Sigmoid colon (tissue), 7 donors: Measurements from ENCODE around the gene SRSF2. TPM values are rescaled to one million over a fixed set of nuclear protein-coding genes. Genes with fewer than 3 reads are reported as not detected.

ENCODE experiments used
- DNase-seq: peaks from one replicate; pipeline ENCODE4 v3.0.0-alpha.2; 2019
- H3K27ac ChIP-seq, 4 donors: fragments of 200-600 bp; sonication (generic); one replicate each; pipeline ENCODE4 v1.5.1; 2016 to 2019; ENCODE audit warnings: mild to moderate bottlenecking in 1 of 4
- H3K27me3 ChIP-seq, 3 donors: fragments of 200-600 bp; sonication (generic); one replicate each; pipeline ENCODE4 v1.5.1; 2019; ENCODE audit warnings: mild to moderate bottlenecking in 1 of 3
- H3K36me3 ChIP-seq, 4 donors: fragments of 200-600 bp; sonication (generic); one replicate each; pipeline ENCODE4 v1.5.1; 2016 to 2019
- H3K4me1 ChIP-seq, 4 donors: fragments of 200-600 bp; sonication (generic); one replicate each; pipeline ENCODE4 v1.5.1; 2017 to 2019
- H3K4me3 ChIP-seq, 4 donors: fragments of 200-600 bp; sonication (generic); one replicate each; pipeline ENCODE4 v1.5.1; 2017 to 2019; ENCODE audit warnings: mild to moderate bottlenecking in 2 of 4, moderate library complexity in 1 of 4
- H3K9me3 ChIP-seq, 4 donors: fragments of 200-600 bp in 3 of 4; sonication (generic) in 3 of 4; one replicate each; pipeline versions ENCODE4 v1.5.1 to v1.6.1; 2013 to 2019
- EP300 ChIP-seq, 4 donors: sonication (generic); formaldehyde crosslinking; IDR thresholded peaks; one replicate each; pipeline ENCODE4 v1.6.1; 2017; ENCODE audit warnings: antibody characterized with exemption in 4 of 4
- POLR2A ChIP-seq, 2 donors: fragments of 450-650 bp; IDR thresholded peaks; one replicate each; pipeline ENCODE4 v1.6.1; 2016; ENCODE audit warnings: antibody characterized with exemption in 2 of 2, mild to moderate bottlenecking in 2 of 2, moderate library complexity in 2 of 2
- POLR2AphosphoS5 ChIP-seq, 4 donors: sonication (generic); formaldehyde crosslinking; IDR thresholded peaks; one replicate each; pipeline ENCODE4 v1.6.1; 2017; ENCODE audit warnings: antibody characterized with exemption in 4 of 4
- WGBS, 2 donors: extraction: QIAGEN DNeasy Blood & Tissue Kit; methylation state at CpG; one replicate each; pipeline ENCODE4 v1.1.7; 2013; 5-methylcytosine and 5-hydroxymethylcytosine counted together
- intact Hi-C: fragments of 100-400 bp; cut with DNase I; formaldehyde crosslinking; loops from one replicate; pipeline ENCODE4 v1.15.1; 2023
- polyA plus RNA-seq, 3 donors: library from polyadenylated mRNA; stranded (reverse); fragments of 200-250 nt; gene quantifications; one replicate each; pipeline ENCODE4 v1.2.3, GENCODE V29; 2013
- total RNA-seq, 4 donors: library from RNA; depleted of rRNA; stranded (reverse); fragments of >200 nt; gene quantifications; one replicate each; pipeline ENCODE4 v1.1.0, GENCODE V29; 2016
- TF ChIP-seq, protein P1 (sequence below), 4 experiments: fragments of 450-650 bp in 3 of 4; fragments of 200-600 bp in 1 of 4; IDR thresholded peaks; one replicate each; pipeline ENCODE4 v1.5.1; 2016 to 2019; ENCODE audit warnings: antibody characterized with exemption in 4 of 4, mild to moderate bottlenecking in 3 of 4, moderate library complexity in 2 of 4
- donor health status: healthy with polysubstance abuse.
- donor health status: Bipolar disorder and iron deficiency.
- donor health status: healthy.

The SRSF2 gene
- total and polyA plus RNA-seq, 7 donors: 87.9 to 229 (median 126) TPM

DNA sequence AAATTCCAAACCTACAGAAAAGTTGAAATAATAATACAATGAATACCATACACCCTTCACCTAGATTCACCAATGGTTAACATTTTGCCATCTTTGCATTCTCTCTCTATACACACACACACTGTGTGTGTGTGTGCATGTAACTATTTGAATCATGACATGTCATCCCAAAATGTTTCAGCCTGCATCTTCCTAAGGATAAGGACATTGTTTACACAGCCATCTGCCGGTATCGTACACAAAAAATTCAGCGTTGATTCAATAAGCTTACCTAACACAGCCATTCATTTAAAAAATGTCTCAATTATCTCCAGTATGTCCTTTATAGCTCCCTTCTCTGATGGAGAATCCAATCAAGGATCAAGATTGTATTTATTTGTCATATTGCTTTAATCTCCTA is 30.3 kb downstream of the SRSF2 start:
- Histone ChIP-seq H3K9me3 (no peaks in the 10 kb centered on the region), H3K36me3 (no peaks in the 10 kb centered on the region), H3K27me3 (no peaks in the 10 kb centered on the region), H3K27ac (peak overlapping the region; percentile 97 to 100 (median 98)), H3K4me3 (no peak overlapping the region), H3K4me1 (peaks cover 0 to 82% (median 73%) of the 10 kb centered on the region in 4 donors)
- no peak for TF ChIP-seq POLR2A (IDR thresholded peaks at IDR 0.05)
- TF ChIP-seq, protein P1, sequence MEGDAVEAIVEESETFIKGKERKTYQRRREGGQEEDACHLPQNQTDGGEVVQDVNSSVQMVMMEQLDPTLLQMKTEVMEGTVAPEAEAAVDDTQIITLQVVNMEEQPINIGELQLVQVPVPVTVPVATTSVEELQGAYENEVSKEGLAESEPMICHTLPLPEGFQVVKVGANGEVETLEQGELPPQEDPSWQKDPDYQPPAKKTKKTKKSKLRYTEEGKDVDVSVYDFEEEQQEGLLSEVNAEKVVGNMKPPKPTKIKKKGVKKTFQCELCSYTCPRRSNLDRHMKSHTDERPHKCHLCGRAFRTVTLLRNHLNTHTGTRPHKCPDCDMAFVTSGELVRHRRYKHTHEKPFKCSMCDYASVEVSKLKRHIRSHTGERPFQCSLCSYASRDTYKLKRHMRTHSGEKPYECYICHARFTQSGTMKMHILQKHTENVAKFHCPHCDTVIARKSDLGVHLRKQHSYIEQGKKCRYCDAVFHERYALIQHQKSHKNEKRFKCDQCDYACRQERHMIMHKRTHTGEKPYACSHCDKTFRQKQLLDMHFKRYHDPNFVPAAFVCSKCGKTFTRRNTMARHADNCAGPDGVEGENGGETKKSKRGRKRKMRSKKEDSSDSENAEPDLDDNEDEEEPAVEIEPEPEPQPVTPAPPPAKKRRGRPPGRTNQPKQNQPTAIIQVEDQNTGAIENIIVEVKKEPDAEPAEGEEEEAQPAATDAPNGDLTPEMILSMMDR (IDR thresholded peaks at IDR 0.05): no peak
- no peak for DNase-seq
- intact Hi-C loops: no loop called here
- 80 to 86% methylated on average over 3 of the region's 3 CpGs for WGBS, 2 donors

DNA sequence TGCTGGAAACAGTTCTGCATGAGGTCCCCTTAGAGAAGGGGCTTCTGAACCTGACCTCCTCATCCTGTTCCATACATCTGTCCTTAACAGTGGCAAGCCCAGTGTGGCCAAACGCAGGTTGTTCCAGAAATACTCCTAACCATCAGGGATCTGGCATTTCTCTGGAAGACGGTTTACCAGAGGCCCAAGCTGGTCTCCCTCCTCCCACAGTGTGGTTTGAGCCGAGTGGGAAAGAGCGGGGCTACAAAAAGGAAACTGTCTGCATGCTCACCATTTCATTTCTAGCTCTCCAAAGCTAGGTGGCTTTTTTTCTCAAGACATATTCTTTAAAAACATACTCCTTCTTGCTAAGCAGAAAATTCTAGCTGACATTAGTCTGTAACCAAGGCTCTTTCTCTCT is 32.3 kb downstream of the SRSF2 start:
- Histone ChIP-seq H3K4me3 (no peak overlapping the region), H3K27ac (peak overlapping the region; percentile 97 to 99 (median 98)), H3K27me3 (no peaks in the 10 kb centered on the region), H3K9me3 (no peaks in the 10 kb centered on the region), H3K4me1 (peaks cover 0 to 93% (median 84%) of the 10 kb centered on the region in 4 donors), H3K36me3 (no peaks in the 10 kb centered on the region)
- peak; percentile 55 for DNase-seq
- intact Hi-C loops: no loop called here
- 57 to 81% methylated on average over 4 of the region's 4 CpGs for WGBS, 2 donors
- TF ChIP-seq POLR2A (IDR thresholded peaks at IDR 0.05) (no peak), EP300 (IDR thresholded peaks at IDR 0.05) (no peak), POLR2AphosphoS5 (IDR thresholded peaks at IDR 0.05) (no peak)
- TF ChIP-seq, protein P1 (IDR thresholded peaks at IDR 0.05): no peak

DNA sequence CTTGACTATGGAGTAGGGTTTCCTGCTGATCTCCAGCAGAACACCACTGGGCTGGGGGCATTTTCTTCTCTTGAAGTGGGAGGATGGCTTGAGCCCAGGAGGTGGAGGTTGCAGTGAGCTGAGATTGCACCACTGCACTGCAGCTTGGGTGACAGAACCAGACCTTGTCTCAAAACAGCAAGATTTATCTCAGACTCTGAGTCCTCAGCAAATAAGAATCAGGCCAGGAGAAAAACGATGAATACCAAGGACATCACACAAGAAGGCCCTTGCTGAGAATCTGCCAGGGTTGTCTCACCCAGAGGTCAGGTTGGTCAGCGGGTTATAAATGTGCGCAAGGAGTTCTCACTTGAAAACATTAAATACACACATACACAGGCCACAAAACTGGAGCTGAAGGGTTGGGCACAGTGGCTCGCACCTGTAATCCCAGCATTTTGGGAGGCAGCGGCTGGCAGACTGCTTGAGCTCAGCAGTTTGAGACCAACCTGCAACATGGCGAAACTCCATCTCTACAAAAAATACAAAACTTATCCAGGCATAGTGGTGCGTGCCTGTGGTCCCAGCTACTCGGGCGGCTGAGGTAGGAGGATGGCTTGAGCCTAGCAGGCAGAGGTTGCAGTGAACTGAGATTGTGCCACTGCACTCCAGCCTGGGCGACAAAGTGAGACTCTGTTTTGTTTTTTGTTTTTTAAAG is 34.0 kb downstream of the SRSF2 start:
- Histone ChIP-seq H3K9me3 (no peaks in the 10 kb centered on the region), H3K4me3 (no peak overlapping the region), H3K4me1 (peaks cover 0 to 95% (median 88%) of the 10 kb centered on the region in 4 donors), H3K27me3 (no peaks in the 10 kb centered on the region), H3K27ac (peak overlapping the region; percentile 88 to 98 (median 95)), H3K36me3 (no peaks in the 10 kb centered on the region)
- DNase-seq: peak; percentile 65
- 94 to 95% methylated on average over 10 of the region's 10 CpGs for WGBS, 2 donors
- intact Hi-C loops: no loop called here
- TF ChIP-seq, protein P1 (IDR thresholded peaks at IDR 0.05): no peak
- TF ChIP-seq EP300 (IDR thresholded peaks at IDR 0.05): no peak
- no peak for TF ChIP-seq POLR2A (IDR thresholded peaks at IDR 0.05)
- TF ChIP-seq POLR2AphosphoS5 (IDR thresholded peaks at IDR 0.05): no peak

DNA sequence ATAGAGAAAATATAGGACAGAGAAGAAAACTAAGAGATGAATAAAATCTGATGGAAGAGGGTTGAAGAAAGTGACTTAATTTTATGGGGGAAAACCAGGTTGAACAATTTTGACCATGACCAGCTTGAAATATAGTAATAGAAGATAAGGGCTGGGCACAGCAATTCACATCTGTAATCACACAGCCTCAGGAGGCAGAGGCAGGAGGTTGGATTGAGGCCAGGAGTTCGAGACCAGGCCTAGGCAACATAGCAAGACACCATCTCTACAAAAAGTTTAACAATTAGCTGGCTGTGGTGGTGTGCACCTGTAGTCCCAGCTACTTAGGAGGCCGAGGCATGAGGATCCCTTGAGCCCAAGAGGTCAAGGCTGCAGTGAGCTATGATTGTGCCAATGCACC is 35.1 kb downstream of the SRSF2 start:
- no peak for DNase-seq
- TF ChIP-seq EP300 (IDR thresholded peaks at IDR 0.05) (no peak), POLR2A (IDR thresholded peaks at IDR 0.05) (no peak), POLR2AphosphoS5 (IDR thresholded peaks at IDR 0.05) (no peak)
- TF ChIP-seq, protein P1 (IDR thresholded peaks at IDR 0.05): no peak
- Histone ChIP-seq H3K9me3 (no peaks in the 10 kb centered on the region), H3K4me1 (peaks cover 0 to 95% (median 88%) of the 10 kb centered on the region in 4 donors), H3K4me3 (no peak overlapping the region), H3K27me3 (no peaks in the 10 kb centered on the region), H3K27ac (peak overlapping the region; percentile 88 to 98 (median 95)), H3K36me3 (no peaks in the 10 kb centered on the region)
- intact Hi-C loops: no loop called here
- 64 to 85% methylated on average over 2 of the region's 2 CpGs for WGBS, 2 donors
